Ovary (tissue), 9 donors: Measurements from ENCODE around the gene ZNF597. TPM values are rescaled to one million over a fixed set of nuclear protein-coding genes. Genes with fewer than 3 reads are reported as not detected.

Experiments
- DNase-seq, 5 donors: peaks; one replicate each; pipeline ENCODE4 v3.0.0-alpha.2; 2019 to 2020
- H3K27ac ChIP-seq, 2 donors: fragments of 200-600 bp; one replicate each; pipeline versions ENCODE4 v1.5.1 to v1.8.0; 2019 to 2022
- H3K27me3 ChIP-seq: fragments of 200-600 bp; one replicate; pipeline ENCODE4 v1.8.0; 2022
- H3K36me3 ChIP-seq: fragments of 200-600 bp; sonication (generic); one replicate; pipeline ENCODE4 v1.5.1; 2019
- H3K4me1 ChIP-seq: one replicate; pipeline ENCODE4 v1.8.1; 2013; ENCODE audit warnings: mild to moderate bottlenecking, moderate library complexity; ENCODE audit not compliant: insufficient read depth
- H3K4me3 ChIP-seq: fragments of 200-600 bp; sonication (generic); one replicate; pipeline ENCODE4 v1.5.1; 2017
- H3K9me3 ChIP-seq, 2 donors: fragments of 200-600 bp in 1 of 2; sonication (generic) in 1 of 2; one replicate each; pipeline versions ENCODE4 v1.5.1 to v1.8.1; 2013 to 2019; ENCODE audit warnings: mild to moderate bottlenecking in 1 of 2, moderate library complexity in 1 of 2
- CTCF ChIP-seq, 3 donors: fragments of 450-650 bp in 2 of 3; fragments of 200-600 bp in 1 of 3; IDR thresholded peaks; one replicate each; pipeline versions ENCODE4 v1.5.1 to v1.8.0; 2016 to 2022; ENCODE audit warnings: antibody characterized with exemption in 3 of 3, mild to moderate bottlenecking in 1 of 3
- EP300 ChIP-seq: sonication (generic); formaldehyde crosslinking; IDR thresholded peaks from one replicate; pipeline ENCODE4 v1.6.1; 2017; ENCODE audit warnings: antibody characterized with exemption
- POLR2A ChIP-seq: fragments of 450-650 bp; IDR thresholded peaks from one replicate; pipeline ENCODE4 v1.6.1; 2017; ENCODE audit warnings: antibody characterized with exemption, mild to moderate bottlenecking, moderate library complexity
- WGBS, 3 donors: extraction: QIAGEN DNeasy Blood & Tissue Kit in 1 of 3; methylation state at CpG; one replicate each; pipeline versions ENCODE4 v1.1.5 to v1.1.7; 2013 to 2017; 5-methylcytosine and 5-hydroxymethylcytosine counted together
- intact Hi-C, 4 donors: fragments of 100-400 bp; cut with DNase I; formaldehyde crosslinking; loops; one replicate each; pipeline versions ENCODE4 v1.11.0 to v1.15.1; 2022 to 2023
- polyA plus RNA-seq, 2 donors: library from polyadenylated mRNA; stranded (reverse); fragments of 200-250 nt in 1 of 2; fragments of 350-450 nt in 1 of 2; fragmentation: Illumina TruSeq in 1 of 2; extraction: RNeasy Lipid Tissue Mini Kit (QIAGEN cat#74804) in 1 of 2; gene quantifications; one replicate each; pipeline ENCODE4 v1.2.3, GENCODE V29; 2013 to 2014
- total RNA-seq, 7 donors: library from RNA; depleted of rRNA in 2 of 7; stranded (reverse); fragments of >200 nt in 2 of 7; fragmentation: NEBNext Ultra II Directional in 3 of 7; extraction: Animal tissue kit (Norgen Biotek cat#: 25700) in 3 of 7; gene quantifications; one replicate each; pipeline versions ENCODE4 v1.1.0 to v1.2.4, GENCODE V29; 2016 to 2023
- donor health status: DM: no; HTN: no; CAD: no; lungs with moderate emphysema.
- donor health status: DM: no; HTN: no; CAD: no.
- donor health status: Bipolar disorder and iron deficiency.
- donor health status: DM: yes; HTN: yes; CAD: no.
- donor health status: DM: no; HTN: no; CAD: no.
- donor health status: DM: yes; HTN: yes; CAD: no.

Gene ZNF597
- total and polyA plus RNA-seq, 9 donors = 1.6 to 3.8 (median 3.0) TPM

GRCh38 chr16:3485097-3485745 lies 41.9 kb upstream of the ZNF597 start:
- TF ChIP-seq CTCF (IDR thresholded peaks at IDR 0.05) (no peak), POLR2A (no peak), EP300 (no peak)
- Histone ChIP-seq H3K9me3 (no peaks in the 10 kb centered on the region), H3K27me3 (no peaks in the 10 kb centered on the region), H3K27ac (no peak overlapping the region), H3K4me1 (peaks cover 4% of the 10 kb centered on the region), H3K4me3 (no peak overlapping the region), H3K36me3 (no peaks in the 10 kb centered on the region)
- intact Hi-C loops = no loop called here
- DNase-seq = no peak
- 86 to 89% (median 88%) methylated on average over 15 of the region's 15 CpGs for WGBS, 3 donors

DNA sequence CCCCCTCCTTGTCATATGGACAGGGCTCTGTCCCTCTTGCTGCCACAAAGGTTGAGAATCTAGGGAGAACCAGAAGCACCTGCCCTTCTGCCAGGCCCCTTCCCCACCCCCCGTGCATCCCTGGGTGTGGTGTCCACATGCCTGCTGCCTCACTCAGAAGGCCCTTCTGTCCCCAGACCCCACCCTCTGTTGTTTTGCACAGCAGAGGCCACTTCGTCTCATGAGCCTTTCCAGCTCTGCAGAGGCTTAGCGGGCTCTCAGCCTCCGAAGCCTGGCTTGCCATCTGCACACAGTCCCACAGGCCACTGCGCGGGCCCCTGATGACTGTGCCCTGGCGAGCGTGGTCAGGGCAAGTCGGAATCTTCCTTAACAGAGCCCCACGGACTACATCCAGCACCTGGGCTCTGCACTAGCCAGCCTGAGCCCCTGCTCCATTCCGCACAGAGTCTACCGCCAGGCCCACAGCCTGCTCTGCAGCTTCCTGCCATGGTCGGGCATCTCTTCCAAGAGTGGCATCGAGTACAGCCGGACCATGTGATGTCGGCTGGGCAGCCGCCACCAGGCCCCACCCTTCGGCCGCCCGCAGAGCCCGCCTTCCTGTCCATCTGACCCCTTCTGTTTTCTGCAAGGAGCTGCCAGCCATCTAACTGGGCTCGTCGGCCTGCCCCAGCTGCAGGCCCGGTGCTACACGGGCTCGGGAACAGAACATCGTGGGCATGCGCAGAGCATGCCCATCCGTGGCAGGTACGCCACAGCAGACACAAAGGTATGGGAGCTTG lies 41.2 kb upstream of the ZNF597 start:
- peaks cover 4% of the 10 kb centered on the region for H3K4me1 ChIP-seq
- H3K27me3 ChIP-seq = no peaks in the 10 kb centered on the region
- DNase-seq = no peak
- no peaks in the 10 kb centered on the region for H3K36me3 ChIP-seq
- no peak overlapping the region for H3K4me3 ChIP-seq
- no peak for TF ChIP-seq POLR2A
- intact Hi-C loops = no loop called here
- no peak overlapping the region for H3K27ac ChIP-seq
- WGBS, 3 donors = 88 to 91% (median 89%) methylated on average over 29 to 30 of the region's 30 CpGs
- H3K9me3 ChIP-seq = no peaks in the 10 kb centered on the region

GRCh38 chr16:3482659-3483241 lies 39.4 kb upstream of the ZNF597 start:
- TF ChIP-seq POLR2A (no peak), EP300 (no peak), CTCF (IDR thresholded peaks at IDR 0.05) (no peak)
- Histone ChIP-seq H3K4me1 (peaks cover 4% of the 10 kb centered on the region), H3K27me3 (no peaks in the 10 kb centered on the region), H3K27ac (no peak overlapping the region), H3K9me3 (no peaks in the 10 kb centered on the region), H3K36me3 (no peaks in the 10 kb centered on the region), H3K4me3 (no peak overlapping the region)
- DNase-seq = no peak
- intact Hi-C loops = no loop called here
- WGBS, 3 donors = 92 to 95% (median 92%) methylated on average over 18 of the region's 18 CpGs

DNA sequence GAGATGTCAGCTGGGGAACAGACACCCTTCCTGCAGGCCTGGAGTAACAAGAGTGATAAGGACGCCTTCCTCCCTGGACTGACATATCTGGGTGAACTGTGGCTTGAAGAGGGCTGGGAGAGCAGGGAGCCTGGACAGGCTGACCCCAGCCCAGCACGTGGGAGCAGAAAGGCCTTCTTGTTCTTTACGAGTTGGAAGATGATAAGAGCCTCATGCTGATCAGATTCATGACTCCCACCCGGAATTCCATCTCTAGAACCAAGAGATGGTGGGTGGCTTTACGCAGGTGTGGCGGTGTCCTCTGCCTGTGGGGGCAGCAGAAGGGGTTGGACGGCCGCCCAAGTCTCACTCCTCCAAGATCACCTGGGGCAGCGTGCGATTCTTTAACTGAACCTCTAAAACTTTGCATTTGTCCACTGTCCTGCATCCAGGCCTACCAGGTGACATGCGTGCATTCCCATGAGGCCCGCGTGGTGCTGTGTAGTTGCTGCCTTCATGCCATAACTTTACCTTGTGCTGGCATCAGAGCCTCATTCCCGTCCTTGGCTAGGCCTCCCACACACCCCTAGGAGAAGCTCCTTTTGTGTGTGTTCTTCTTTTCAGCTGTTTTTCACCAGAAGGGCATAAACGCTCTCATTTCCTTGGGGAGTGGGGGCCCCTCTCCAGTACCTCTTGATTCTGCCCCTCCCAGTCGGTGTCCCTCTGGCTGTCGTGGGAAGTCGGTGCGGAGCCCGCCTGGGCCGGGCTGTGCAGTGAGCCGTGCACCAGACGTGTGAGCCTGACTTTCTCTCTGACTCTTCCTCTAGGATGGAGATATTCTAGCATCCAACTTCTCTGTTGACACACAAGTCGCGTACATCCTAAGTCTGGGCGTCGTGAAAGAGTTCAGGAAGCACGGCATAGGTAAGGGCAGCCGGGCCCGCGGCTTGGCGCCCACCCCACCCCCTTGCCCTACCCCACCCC lies 38.7 kb upstream of the ZNF597 start:
- DNase-seq = no peak
- 61 to 73% (median 71%) methylated on average over 29 to 32 of the region's 32 CpGs for WGBS, 3 donors
- Histone ChIP-seq H3K4me1 (peaks cover 4% of the 10 kb centered on the region), H3K9me3 (no peaks in the 10 kb centered on the region), H3K4me3 (no peak overlapping the region), H3K27ac (no peak overlapping the region), H3K27me3 (no peaks in the 10 kb centered on the region), H3K36me3 (no peaks in the 10 kb centered on the region)
- no peak for TF ChIP-seq CTCF (IDR thresholded peaks at IDR 0.05)
- no peak for TF ChIP-seq POLR2A
- no peak for TF ChIP-seq EP300
- intact Hi-C loops = no loop called here
